Stimulated activated naive CD8-positive, alpha-beta T cell treated with anti-CD3 and anti-CD28 coated beads, Interleukin-15, amount 100 ng/mL, for 72 hours (primary cell): ENCODE results near the gene CD300LD.

Experiments used
- ATAC-seq: fragments of 150-1000 bp; cut with Tn5 transposase; 2 replicates; pipeline ENCODE4 v1.10.0; 2021; ENCODE audit warnings: mild to moderate bottlenecking, moderate library complexity
- DNase-seq, 2 donors: peaks; one replicate each; pipeline ENCODE4 v3.0.0; 2021 to 2022
- H3K27ac Mint-ChIP-seq, 2 donors: one replicate each; pipeline ENCODE4 v1.8.0; 2022; ENCODE audit warnings: mild to moderate bottlenecking in 2 of 2, mixed read lengths in 2 of 2, moderate library complexity in 2 of 2
- H3K27me3 Mint-ChIP-seq: one replicate; pipeline ENCODE4 v1.8.0; 2022; ENCODE audit warnings: mixed read lengths
- H3K4me1 Mint-ChIP-seq: one replicate; pipeline ENCODE4 v1.8.0; 2022; ENCODE audit warnings: mild to moderate bottlenecking, mixed read lengths
- H3K4me3 Mint-ChIP-seq, 2 donors: one replicate each; pipeline ENCODE4 v1.8.0; 2022; ENCODE audit warnings: mild to moderate bottlenecking in 2 of 2, mixed read lengths in 2 of 2, moderate library complexity in 1 of 2
- H3K9me3 Mint-ChIP-seq, 2 donors: one replicate each; pipeline ENCODE4 v1.8.0; 2022; ENCODE audit warnings: mixed read lengths in 2 of 2

The CD300LD gene

GRCh38 chr17:74619077-74619673 lies 27.1 kb upstream of the CD300LD start:
- ATAC-seq (no peak), DNase-seq (no peak)
- Mint-ChIP-seq H3K4me1 (no peaks in the 10 kb centered on the region), H3K9me3 (no peaks in the 10 kb centered on the region), H3K27ac (no peak overlapping the region), H3K4me3 (no peak overlapping the region), H3K27me3 (peaks cover 69% of the 10 kb centered on the region)

- H3K27ac Mint-ChIP-seq, result no peak overlapping the region
- H3K4me3 Mint-ChIP-seq, result no peak overlapping the region
- H3K4me1 Mint-ChIP-seq, result peaks cover under 1% of the 10 kb centered on the region
- peaks cover 62% of the 10 kb centered on the region for H3K27me3 Mint-ChIP-seq
- ATAC-seq (peak; percentile 35), DNase-seq (no peak)
- H3K9me3 Mint-ChIP-seq, result no peaks in the 10 kb centered on the region
Observed at GRCh38 chr17:74618451-74618850, 26.4 kb upstream of the CD300LD start.

GRCh38 chr17:74616696-74617095 lies 24.6 kb upstream of the CD300LD start:
- H3K4me1 Mint-ChIP-seq, result peaks cover 16% of the 10 kb centered on the region
- no peak overlapping the region for H3K27ac Mint-ChIP-seq
- H3K9me3 Mint-ChIP-seq, result no peaks in the 10 kb centered on the region
- no peak overlapping the region for H3K4me3 Mint-ChIP-seq
- no peak for ATAC-seq
- peaks cover 51% of the 10 kb centered on the region for H3K27me3 Mint-ChIP-seq
- no peak for DNase-seq

- DNase-seq (no peak), ATAC-seq (no peak)
- H3K4me3 Mint-ChIP-seq, result no peak overlapping the region
- H3K4me1 Mint-ChIP-seq, result peaks cover 16% of the 10 kb centered on the region
- H3K27ac Mint-ChIP-seq, result no peak overlapping the region
- H3K27me3 Mint-ChIP-seq, result peaks cover 34% of the 10 kb centered on the region
- H3K9me3 Mint-ChIP-seq, result no peaks in the 10 kb centered on the region
Observed at GRCh38 chr17:74612046-74612445, 20.0 kb upstream of the CD300LD start.

GRCh38 chr17:74610108-74610507 lies 18.0 kb upstream of the CD300LD start:
- Mint-ChIP-seq H3K27ac (no peak overlapping the region), H3K4me1 (peaks cover 16% of the 10 kb centered on the region), H3K9me3 (no peaks in the 10 kb centered on the region), H3K4me3 (no peak overlapping the region), H3K27me3 (peaks cover 21% of the 10 kb centered on the region)
- no peak for DNase-seq
- no peak for ATAC-seq

- Mint-ChIP-seq H3K27ac (no peak overlapping the region), H3K4me3 (no peak overlapping the region), H3K27me3 (peaks cover 15% of the 10 kb centered on the region), H3K4me1 (peaks cover 16% of the 10 kb centered on the region), H3K9me3 (no peaks in the 10 kb centered on the region)
- no peak for ATAC-seq
- DNase-seq, result no peak
Observed at GRCh38 chr17:74608511-74608910, 16.4 kb upstream of the CD300LD start.

- Mint-ChIP-seq H3K4me1 (peaks cover 14% of the 10 kb centered on the region), H3K9me3 (no peaks in the 10 kb centered on the region), H3K27ac (no peak overlapping the region), H3K27me3 (peaks cover 15% of the 10 kb centered on the region), H3K4me3 (no peak overlapping the region)
- DNase-seq (no peak), ATAC-seq (no peak)
Observed at GRCh38 chr17:74607221-74607620, 15.1 kb upstream of the CD300LD start.

- ATAC-seq, result no peak
- H3K27me3 Mint-ChIP-seq, result peaks cover 15% of the 10 kb centered on the region
Observed at GRCh38 chr17:74606050-74606449, 14.0 kb upstream of the CD300LD start.

GRCh38 chr17:74605361-74605760 lies 13.3 kb upstream of the CD300LD start:
- peaks cover 22% of the 10 kb centered on the region for H3K27me3 Mint-ChIP-seq

More at GRCh38 chr17:74606050-74606449, 14.0 kb upstream of the CD300LD start:
- peaks cover 14% of the 10 kb centered on the region for H3K4me1 Mint-ChIP-seq
- DNase-seq, result no peak
- H3K9me3 Mint-ChIP-seq, result no peaks in the 10 kb centered on the region
- H3K27ac Mint-ChIP-seq, result no peak overlapping the region
- H3K4me3 Mint-ChIP-seq, result no peak overlapping the region

GRCh38 chr17:74604761-74605160 lies 12.7 kb upstream of the CD300LD start:
- Mint-ChIP-seq H3K4me3 (no peak overlapping the region), H3K27ac (no peak overlapping the region), H3K4me1 (peaks cover 21% of the 10 kb centered on the region), H3K27me3 (peaks cover 25% of the 10 kb centered on the region), H3K9me3 (no peaks in the 10 kb centered on the region)
- DNase-seq (no peak), ATAC-seq (no peak)

More at GRCh38 chr17:74605361-74605760, 13.3 kb upstream of the CD300LD start:
- Mint-ChIP-seq H3K27ac (no peak overlapping the region), H3K4me1 (peaks cover 18% of the 10 kb centered on the region), H3K9me3 (no peaks in the 10 kb centered on the region), H3K4me3 (no peak overlapping the region)
- ATAC-seq (no peak), DNase-seq (no peak)

GRCh38 chr17:74604200-74604599 lies 12.1 kb upstream of the CD300LD start:
- ATAC-seq, result no peak
- no peak for DNase-seq
- H3K9me3 Mint-ChIP-seq, result no peaks in the 10 kb centered on the region
- no peak overlapping the region for H3K27ac Mint-ChIP-seq
- peaks cover 27% of the 10 kb centered on the region for H3K4me1 Mint-ChIP-seq
- peaks cover 30% of the 10 kb centered on the region for H3K27me3 Mint-ChIP-seq
- H3K4me3 Mint-ChIP-seq, result no peak overlapping the region

GRCh38 chr17:74603746-74604145 lies 11.7 kb upstream of the CD300LD start:
- no peaks in the 10 kb centered on the region for H3K9me3 Mint-ChIP-seq
- DNase-seq (no peak), ATAC-seq (no peak)
- peaks cover 35% of the 10 kb centered on the region for H3K27me3 Mint-ChIP-seq
- H3K4me3 Mint-ChIP-seq, result no peak overlapping the region
- H3K27ac Mint-ChIP-seq, result no peak overlapping the region
- peaks cover 31% of the 10 kb centered on the region for H3K4me1 Mint-ChIP-seq

- Mint-ChIP-seq H3K4me1 (peaks cover 37% of the 10 kb centered on the region), H3K9me3 (no peaks in the 10 kb centered on the region), H3K4me3 (no peak overlapping the region), H3K27me3 (peaks cover 39% of the 10 kb centered on the region), H3K27ac (no peak overlapping the region)
- DNase-seq (no peak), ATAC-seq (peak; percentile 74)
Observed at GRCh38 chr17:74603037-74603635, 11.1 kb upstream of the CD300LD start.

- Mint-ChIP-seq H3K27ac (no peak overlapping the region), H3K27me3 (peaks cover 28% of the 10 kb centered on the region), H3K4me3 (no peak overlapping the region), H3K4me1 (peaks cover 37% of the 10 kb centered on the region), H3K9me3 (no peaks in the 10 kb centered on the region)
- ATAC-seq (peak; percentile 45), DNase-seq (peak; percentile 25 to 31)
Observed at GRCh38 chr17:74601944-74602572, 10.0 kb upstream of the CD300LD start.

- DNase-seq, result no peak
- H3K4me3 Mint-ChIP-seq, result no peak overlapping the region
- H3K27ac Mint-ChIP-seq, result peak overlapping the region in 1 of 2 donors; percentile 12
- H3K27me3 Mint-ChIP-seq, result peaks cover 24% of the 10 kb centered on the region
- no peaks in the 10 kb centered on the region for H3K9me3 Mint-ChIP-seq
- ATAC-seq, result no peak
- peaks cover 37% of the 10 kb centered on the region for H3K4me1 Mint-ChIP-seq
Observed at GRCh38 chr17:74599448-74599939, 7.4 kb upstream of the CD300LD start.

- H3K4me1 Mint-ChIP-seq, result peaks cover 37% of the 10 kb centered on the region
Observed at GRCh38 chr17:74599023-74599399, 6.9 kb upstream of the CD300LD start.

More at GRCh38 chr17:74599023-74599399, 6.9 kb upstream of the CD300LD start:
- Mint-ChIP-seq H3K27me3 (peaks cover 24% of the 10 kb centered on the region), H3K27ac (no peak overlapping the region), H3K9me3 (no peaks in the 10 kb centered on the region), H3K4me3 (no peak overlapping the region)
- DNase-seq (no peak), ATAC-seq (no peak)
